Stimulated activated CD8-positive, alpha-beta memory T cell treated with anti-CD3 and anti-CD28 coated beads, Interleukin-2, amount 100 ng/mL, for 48 hours (primary cell): ENCODE measurements around the gene ADAMTS5.

Experiments
- DNase-seq, 2 donors: peaks; one replicate each; pipeline ENCODE4 v3.0.0-alpha.2; 2020; ENCODE audit warnings: low read depth in 2 of 2

ADAMTS5 gene

DNA sequence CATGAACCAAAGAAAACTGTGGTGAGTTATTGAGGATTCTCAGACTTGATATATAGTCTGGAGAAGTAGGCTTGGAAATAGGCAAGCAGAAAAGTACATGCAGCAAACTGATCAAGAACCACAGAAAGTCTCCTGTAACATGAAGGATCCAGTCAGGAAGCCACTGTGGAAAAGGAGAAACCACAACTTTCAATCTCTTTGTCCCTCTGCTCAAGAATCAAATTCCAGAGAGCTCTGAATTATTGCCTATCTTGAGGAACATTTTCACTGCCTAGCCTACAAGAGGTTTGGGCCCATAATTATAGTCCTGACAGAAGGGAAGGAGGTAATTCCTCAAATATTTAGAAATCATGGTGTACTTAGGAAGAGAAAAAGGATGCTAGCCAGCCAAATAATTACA is 78.6 kb downstream of the ADAMTS5 start:
- DNase-seq = no peak

DNA sequence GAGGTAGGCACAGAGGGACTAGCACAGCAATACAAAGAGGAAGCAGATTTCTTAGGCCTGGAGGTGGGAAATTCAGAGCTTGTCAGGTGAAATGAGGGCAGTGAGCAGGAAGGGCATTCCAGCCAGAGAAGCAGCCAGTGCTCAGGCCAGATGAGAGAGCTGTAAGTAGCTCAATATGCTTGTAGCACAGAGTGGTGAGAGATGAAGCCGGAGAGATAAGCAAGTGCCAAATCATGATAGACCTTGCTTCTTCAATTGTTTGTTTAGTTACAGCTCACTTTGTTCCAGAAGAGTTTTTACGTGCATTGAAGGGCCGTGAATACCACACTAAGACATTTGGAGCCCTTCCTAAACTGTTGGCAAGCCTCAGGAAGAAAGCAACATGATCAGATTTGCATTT is 79.6 kb downstream of the ADAMTS5 start:
- DNase-seq = no peak

DNA sequence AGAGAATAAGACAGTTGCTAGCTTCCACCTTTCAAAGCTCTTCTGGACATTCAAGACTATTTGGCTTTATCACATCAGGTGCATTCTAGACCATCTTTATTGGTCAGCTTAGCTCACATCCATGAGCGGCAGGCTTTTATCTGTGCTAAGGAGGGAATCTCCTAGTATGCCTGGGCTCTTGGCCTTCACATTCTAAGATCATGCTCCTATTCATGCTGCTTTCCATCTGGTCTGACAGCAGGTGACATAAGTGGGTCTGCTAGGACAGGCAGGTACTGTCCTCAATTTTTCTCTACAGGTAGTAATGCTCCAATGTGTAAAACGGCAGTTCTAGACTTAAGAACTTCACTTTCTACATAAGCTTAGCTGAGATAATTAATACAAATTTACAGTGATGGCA is 82.5 kb downstream of the ADAMTS5 start:
- no peak for DNase-seq

DNA sequence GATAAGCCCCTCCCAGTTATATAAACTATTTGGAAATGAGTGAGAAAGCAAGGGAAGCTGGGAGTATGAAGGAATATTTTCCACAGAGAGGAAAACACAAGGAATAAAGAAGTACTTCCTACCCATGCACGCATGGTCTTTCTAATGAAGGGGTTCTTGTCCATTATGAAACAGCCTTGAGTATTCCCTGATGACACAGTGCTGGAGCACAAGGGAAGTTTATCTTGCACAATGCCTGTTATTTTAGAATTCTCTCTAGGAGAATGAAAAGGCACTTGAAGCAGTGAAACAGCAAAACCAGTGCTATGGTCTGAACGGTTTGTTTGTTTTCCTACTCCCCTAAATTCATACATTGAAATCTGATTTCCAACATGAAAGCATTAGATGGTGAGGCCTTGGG is 83.1 kb downstream of the ADAMTS5 start:
- no peak for DNase-seq

DNA sequence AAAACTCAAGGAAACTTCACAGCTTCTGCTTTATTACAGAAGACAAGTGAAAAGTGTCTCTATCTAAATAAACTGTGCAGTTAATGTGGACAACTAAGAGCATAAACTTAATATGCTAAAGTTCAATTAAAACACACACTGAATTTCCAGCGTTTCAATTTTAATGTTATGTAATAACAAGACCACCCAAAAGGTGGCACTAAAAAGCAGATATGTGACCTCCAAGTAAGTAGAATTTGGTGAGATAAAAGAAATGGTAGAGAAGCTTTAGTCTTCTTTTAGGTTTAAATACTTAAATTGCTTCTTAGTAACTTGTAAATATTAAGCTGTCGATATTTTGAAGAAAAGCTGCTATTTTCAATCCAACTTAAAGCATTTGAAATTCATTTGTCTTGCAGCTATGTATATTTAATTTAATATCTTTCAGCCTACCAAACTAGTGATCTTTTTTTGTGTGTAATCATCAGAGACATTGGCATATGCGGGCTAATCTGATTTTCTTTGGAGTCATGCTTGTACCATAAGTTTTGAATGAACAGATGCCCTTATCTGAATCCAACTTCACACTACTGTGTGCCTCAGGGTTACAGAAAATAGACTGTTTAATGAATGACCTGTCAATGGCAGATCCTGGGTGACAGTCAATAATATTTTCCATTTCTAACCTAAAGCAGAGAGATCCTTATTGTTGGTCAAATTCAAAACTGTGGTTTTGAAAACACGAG is 85.2 kb downstream of the ADAMTS5 start:
- no peak for DNase-seq

DNA sequence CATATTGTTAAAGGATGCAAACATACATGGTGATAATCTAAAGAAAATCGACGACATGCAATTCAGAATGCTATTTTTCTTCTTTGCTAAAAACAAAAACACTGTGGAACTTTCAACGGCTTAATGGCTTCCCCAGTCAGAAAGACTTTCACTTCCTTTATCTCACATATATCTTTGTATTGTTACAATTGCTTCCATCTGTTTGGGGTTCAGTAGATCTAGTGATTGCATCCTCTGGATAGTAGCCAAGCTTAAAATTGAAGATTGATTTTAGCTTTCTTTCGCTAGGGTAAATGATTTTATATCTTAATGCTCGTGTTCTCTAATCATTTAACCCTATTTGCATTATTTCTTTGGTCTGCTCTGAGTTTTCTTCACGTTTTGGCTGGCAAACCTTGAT is 89.9 kb downstream of the ADAMTS5 start:
- no peak for DNase-seq

DNA sequence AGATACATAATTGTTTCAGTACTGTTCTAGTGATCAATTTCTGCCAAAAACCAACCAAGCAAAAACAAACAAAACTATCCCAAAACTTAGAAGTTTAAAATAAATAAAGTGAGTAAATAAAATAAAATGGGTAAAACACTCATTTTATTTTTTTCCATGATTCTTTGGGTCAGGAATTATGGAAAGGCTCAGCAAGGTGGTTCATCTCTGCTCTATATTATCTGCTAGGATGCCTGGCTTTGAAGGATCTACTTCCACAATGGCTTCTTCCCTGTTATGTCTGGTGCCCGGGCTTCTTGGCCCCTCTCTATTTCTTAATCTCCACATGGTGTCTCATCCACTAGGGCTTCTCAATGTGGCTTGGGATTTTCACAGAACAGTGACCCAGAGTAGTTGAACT is 92.5 kb downstream of the ADAMTS5 start:
- DNase-seq = no peak
